NCI-H2029 treated with DMSO at 0.1 percent for 48 hours (cell line): ENCODE data around the gene PJA2.
"Not testable (repeated sequence)": the region's sequence is repeated elsewhere in the genome, so short reads cannot be mapped to it uniquely, and the experiment has no call there.

Experiments used
- DNase-seq: peaks from one replicate; lab custom pipeline; 2025; lab: John Stamatoyannopoulos, UW

PJA2 gene

DNA sequence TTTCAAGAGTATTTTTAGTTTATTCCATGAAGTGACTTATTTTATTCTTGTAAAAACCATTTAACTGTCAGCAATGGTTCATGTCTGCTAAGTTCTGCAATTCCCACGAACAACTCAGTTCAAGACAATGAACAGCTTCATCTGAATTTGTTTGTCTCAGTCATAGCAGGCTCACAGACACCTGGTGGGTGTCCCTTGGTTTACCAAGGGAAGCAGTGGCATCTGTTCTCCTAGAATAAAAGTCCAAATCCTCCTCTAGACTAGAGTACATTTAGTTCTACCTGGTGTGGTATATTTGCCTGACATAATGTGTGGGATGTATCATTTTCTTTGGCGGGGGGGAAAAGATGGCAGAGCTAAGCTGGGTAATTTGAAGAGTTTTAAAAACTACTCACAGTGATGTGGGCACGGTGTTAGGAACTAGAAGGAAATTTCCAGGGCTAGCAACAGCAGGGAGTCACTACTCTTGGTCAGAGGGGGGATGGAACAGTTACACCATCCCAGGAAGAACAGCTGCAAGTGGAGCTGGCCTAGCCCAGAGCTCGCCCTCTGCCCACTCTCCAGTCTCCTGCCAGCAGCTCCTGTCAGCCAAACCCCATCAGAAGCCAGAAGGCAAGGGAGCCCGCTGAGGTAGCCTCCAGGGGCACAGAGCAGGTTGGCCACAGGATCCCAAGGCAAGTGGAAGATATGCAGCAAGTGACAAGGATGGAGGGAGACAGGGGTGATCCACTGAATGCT lies 100.3 kb downstream of the PJA2 start:
- DNase-seq, result no peak

DNA sequence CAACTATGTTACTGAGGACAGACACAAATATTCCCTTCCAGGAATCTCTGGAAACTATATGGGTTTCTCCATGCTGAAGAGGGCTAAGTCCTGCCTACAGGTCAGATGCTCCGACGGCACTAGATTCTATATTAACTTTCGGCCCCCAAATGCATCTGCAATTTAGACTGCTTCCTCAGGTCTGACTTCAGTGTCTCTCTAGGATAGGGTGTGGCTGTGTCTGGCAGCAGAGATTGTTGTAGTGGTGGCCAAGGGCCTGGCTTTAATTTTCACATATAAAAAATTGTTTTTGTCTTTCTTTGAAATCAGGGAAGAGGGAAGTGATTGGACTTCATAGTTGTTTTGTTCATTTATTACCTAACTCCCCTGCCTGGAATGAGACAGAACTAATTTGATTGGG lies 101.8 kb downstream of the PJA2 start:
- DNase-seq, result no peak

DNA sequence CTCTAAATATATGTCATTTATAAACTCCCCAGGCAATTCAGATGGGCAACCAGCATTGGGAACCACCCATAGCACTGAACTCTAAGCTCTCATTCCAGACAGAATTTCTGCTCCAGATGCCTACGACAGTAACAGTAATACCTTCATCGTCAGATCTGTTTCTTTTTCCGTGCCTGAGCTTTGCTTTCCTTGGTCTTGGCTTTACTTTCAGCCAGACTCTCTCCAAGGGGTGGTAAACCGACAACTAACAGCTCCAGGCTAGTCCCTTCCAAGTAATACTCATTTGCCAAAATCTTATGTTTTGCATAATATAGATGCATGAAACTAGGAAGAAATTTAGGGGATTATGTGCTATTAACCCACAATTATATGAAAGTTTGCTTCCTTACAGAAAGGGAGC lies 102.3 kb downstream of the PJA2 start:
- no peak for DNase-seq

- DNase-seq, result no peak
These were observed 104.4 kb downstream of the PJA2 start for GRCh38 chr5:109305352-109305751.

DNA sequence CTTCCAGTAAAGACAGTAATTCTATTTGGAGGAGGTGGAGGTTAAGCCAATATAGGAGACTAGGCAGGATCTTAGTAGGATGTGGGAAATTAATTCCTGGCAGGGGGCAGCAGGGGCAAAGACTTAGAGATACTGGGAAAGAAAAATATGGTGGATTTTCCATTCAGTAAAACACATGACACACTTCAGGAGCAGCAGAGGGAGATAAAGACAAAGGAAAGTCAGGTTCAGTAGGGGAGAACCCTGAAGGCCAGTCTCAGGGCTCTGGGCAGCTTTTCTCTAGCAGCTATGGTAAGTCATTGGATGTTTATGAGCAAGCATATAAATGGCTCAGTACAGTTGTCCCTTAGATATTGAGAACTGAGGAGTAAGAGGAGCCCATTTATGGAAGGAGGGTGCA lies 105.5 kb downstream of the PJA2 start:
- DNase-seq, result no peak

DNA sequence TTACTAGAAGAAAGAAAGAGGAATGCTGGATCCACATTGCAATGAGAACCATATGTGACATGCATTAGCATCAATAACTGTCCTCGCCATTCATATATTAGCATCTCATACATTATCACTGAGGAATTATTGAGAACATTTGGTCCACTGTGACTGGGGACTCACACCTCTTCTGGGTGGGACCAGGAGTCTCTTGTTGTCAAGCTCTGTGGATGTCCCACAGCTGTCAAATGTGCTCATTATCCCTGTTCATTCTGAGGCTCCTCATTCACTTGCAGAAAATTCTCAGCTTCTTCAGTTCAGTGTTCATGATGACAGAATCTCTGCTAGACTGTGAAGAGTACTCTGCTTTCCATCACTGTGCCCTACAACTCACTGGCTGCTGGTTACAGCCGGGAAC lies 109.4 kb downstream of the PJA2 start:
- no peak for DNase-seq

GRCh38 chr5:109299557-109299956 lies 110.2 kb downstream of the PJA2 start:
- no peak for DNase-seq

DNA sequence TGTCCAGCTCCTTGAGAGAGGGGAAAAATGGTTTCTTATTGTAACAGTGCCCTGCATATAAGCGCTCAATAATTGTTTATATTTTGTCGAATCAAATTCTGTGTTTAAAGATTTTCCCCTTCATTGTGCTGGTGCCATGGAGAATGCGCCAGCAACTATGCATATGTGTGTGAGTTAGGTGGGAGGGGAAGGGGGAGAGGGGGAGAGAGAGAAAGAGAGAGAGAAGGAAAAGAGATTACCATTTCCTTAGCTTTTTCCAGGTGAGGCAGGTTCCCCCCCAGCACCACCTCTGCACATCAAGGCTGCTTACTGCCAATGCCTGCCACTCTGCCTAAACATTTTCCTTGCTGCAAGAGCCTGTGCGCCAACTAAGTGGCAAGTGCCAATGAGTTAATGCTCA lies 111.0 kb downstream of the PJA2 start:
- no peak for DNase-seq

DNA sequence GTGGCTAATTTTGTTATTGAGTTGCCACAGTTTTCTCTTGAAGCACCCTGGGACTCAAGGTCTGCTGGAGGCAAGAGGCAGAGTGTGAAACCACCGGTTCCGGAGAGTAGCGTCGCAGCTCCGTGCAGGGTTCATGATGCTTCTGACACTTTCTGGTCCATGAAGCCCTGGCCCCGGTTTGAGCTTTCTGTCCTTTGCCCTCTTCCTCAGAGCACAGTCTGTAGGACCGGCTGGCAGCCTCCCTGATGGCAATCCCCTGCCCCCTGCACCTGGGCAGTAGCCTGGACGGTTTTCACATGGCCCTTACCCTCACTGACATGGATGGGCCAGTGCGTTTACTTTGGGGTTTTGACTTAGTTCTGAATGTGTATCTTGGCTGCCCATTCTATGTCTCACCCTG lies 111.9 kb downstream of the PJA2 start:
- DNase-seq, result no peak

DNA sequence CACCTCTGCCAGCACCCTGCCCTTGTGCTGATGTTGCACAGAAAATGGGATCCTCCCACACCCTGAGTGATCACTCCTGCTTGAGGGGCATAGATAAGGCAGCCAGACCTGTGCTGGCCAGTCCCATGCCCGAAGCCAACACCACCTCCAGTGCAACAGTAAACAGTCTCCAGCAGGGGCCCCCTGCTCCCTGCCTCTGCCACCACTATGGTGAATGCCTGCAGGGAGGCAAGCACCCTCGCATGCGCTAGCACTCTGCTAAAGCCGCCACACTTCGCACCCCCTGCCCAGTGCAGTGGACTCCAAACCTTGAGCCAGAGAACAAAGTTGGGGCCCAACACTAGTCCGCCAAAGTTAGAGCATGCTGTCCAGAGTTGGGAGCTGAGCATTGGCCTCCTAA lies 118.7 kb downstream of the PJA2 start:
- DNase-seq, result no peak

DNA sequence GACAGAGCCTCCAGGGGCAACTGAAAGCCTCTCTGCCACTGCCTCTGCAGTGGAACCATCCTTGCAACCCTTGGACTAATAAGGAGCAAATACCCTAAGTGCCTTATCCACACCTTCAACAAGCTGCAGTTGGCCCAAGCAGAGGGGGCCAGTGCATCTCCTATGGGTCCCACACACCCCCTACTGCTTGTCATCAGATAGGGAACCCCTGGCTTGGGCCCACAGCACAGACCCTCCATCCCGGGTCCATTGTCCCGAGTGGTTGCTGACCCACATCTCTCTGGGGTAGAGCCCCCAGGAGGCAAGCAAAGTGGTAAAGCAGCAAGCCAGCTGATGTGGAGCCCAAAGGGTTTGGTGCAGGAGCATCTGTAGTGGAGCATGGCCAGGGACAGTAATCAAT lies 119.5 kb downstream of the PJA2 start:
- no peak for DNase-seq

- not testable (repeated sequence) for DNase-seq
These were observed 123.1 kb downstream of the PJA2 start for GRCh38 chr5:109286628-109287027.
